H1 (cell line): ENCODE measurements around the gene OTOF.

Experiments
- CHD2 ChIP-seq: IDR thresholded peaks from 2 replicates; pipeline ENCODE4 v1.6.1; 2012; ENCODE audit warnings: low read length, improper control_type of control experiment
- HDAC6 ChIP-seq: IDR thresholded peaks from one replicate; pipeline ENCODE4 v1.7.1; 2012; ENCODE audit warnings: low read depth, mild to moderate bottlenecking, inconsistent platforms, low read length, moderate library complexity
- PHF8 ChIP-seq: fragments of 200-600 bp; sonication (generic); conservative IDR thresholded peaks from 2 replicates; pipeline ENCODE4 v1.7.1; 2012; ENCODE audit warnings: low read depth, mild to moderate bottlenecking, inconsistent platforms, low read length, moderate library complexity
- POLR2A ChIP-seq, 2 experiments: IDR thresholded peaks; 1 replicate in 1 of 2; 2 replicates in 1 of 2; pipeline ENCODE4 v1.6.1; 2011; ENCODE audit warnings: low read depth in 2 of 2, low read length in 2 of 2, mild to moderate bottlenecking in 2 of 2; ENCODE audit errors: control extremely low read depth in 1 of 2
- POLR2AphosphoS5 ChIP-seq: IDR thresholded peaks from 2 replicates; pipeline ENCODE4 v1.6.1; 2011; ENCODE audit warnings: low read depth, low read length
- YY1 ChIP-seq: IDR thresholded peaks from 2 replicates; pipeline ENCODE4 v1.6.1; 2011; ENCODE audit warnings: low read depth, mild to moderate bottlenecking, low read length
- TF ChIP-seq, protein P1 (sequence below), 3 experiments: IDR thresholded peaks; 1 replicate in 2 of 3; 2 replicates in 1 of 3; pipeline versions ENCODE4 v1.5.1 to v1.6.1; 2011; ENCODE audit warnings: low read length in 3 of 3, mild to moderate bottlenecking in 3 of 3, inconsistent platforms in 2 of 3, low read depth in 1 of 3, moderate library complexity in 1 of 3; ENCODE audit not compliant: insufficient read depth in 1 of 3; ENCODE audit errors: control extremely low read depth in 1 of 3

DNA sequence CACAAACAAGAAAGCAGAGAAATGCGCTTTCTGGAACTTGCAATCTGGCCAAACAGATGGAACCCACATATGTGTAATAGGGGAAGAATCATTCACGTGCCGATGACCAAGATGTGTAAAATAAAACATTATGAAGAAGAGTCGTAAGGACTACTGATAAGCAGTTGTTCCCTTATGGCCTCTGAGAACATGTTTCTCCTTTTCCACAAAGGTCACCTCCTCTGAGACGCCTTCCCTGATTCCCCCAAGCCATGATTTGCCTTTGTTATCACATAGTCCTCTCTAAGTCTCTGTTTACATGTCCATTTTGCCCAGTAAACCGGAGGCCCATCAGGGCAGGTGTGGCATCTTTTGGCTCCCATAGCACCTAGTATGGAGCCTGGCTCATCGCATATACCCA lies 8.0 kb downstream of the OTOF start:
- TF ChIP-seq CHD2 (no peak), YY1 (no peak), HDAC6 (no peak), POLR2A (IDR thresholded peaks at IDR 0.05; ENCODE audit: control extremely low read depth in 1 of 2, low read depth in 2 of 2, low read length in 2 of 2) (no peak), POLR2AphosphoS5 (no peak), PHF8 (no peak)
- TF ChIP-seq, protein P1, sequence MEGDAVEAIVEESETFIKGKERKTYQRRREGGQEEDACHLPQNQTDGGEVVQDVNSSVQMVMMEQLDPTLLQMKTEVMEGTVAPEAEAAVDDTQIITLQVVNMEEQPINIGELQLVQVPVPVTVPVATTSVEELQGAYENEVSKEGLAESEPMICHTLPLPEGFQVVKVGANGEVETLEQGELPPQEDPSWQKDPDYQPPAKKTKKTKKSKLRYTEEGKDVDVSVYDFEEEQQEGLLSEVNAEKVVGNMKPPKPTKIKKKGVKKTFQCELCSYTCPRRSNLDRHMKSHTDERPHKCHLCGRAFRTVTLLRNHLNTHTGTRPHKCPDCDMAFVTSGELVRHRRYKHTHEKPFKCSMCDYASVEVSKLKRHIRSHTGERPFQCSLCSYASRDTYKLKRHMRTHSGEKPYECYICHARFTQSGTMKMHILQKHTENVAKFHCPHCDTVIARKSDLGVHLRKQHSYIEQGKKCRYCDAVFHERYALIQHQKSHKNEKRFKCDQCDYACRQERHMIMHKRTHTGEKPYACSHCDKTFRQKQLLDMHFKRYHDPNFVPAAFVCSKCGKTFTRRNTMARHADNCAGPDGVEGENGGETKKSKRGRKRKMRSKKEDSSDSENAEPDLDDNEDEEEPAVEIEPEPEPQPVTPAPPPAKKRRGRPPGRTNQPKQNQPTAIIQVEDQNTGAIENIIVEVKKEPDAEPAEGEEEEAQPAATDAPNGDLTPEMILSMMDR (IDR thresholded peaks at IDR 0.05; ENCODE audit: control extremely low read depth in 1 of 3, insufficient read depth in 1 of 3, low read depth in 1 of 3, low read length in 3 of 3), result no peak
